ENCODE measurements around the gene KAZALD1. TPM values are rescaled to one million over a fixed set of nuclear protein-coding genes. Genes with fewer than 3 reads are reported as not detected.
A peak's percentile ranks its signal among the peaks of the same experiment; 100 is the strongest.

KAZALD1 gene
- total and polyA plus RNA-seq, 12 donors = 3.3 to 16.5 (median 9.9) TPM

GRCh38 chr10:101036726-101037125 lies 25.1 kb upstream of the KAZALD1 start:
- H3K27ac ChIP-seq = no peak overlapping the region
- WGBS, 2 donors = 84% methylated on average over 7 of the region's 7 CpGs
- no peak overlapping the region for H3K4me3 ChIP-seq
- no peak for DNase-seq
- no peaks in the 10 kb centered on the region for H3K27me3 ChIP-seq
- H3K36me3 ChIP-seq = peaks cover 0 to 59% (median 28%) of the 10 kb centered on the region in 9 donors
- TF ChIP-seq CTCF (IDR thresholded peaks at IDR 0.05) = no peak
- intact Hi-C loops (cut with DNase I) = no loop called here
- peaks cover 4 to 28% (median 26%) of the 10 kb centered on the region in 9 donors for H3K4me1 ChIP-seq
- no peak for ATAC-seq
- H3K9me3 ChIP-seq = no peaks in the 10 kb centered on the region

- ATAC-seq = no peak
- peaks cover 0 to 59% (median 28%) of the 10 kb centered on the region in 9 donors for H3K36me3 ChIP-seq
Measured at GRCh38 chr10:101038484-101038883, 23.3 kb upstream of the KAZALD1 start.

GRCh38 chr10:101040061-101040460 lies 21.7 kb upstream of the KAZALD1 start:
- H3K4me3 ChIP-seq = no peak overlapping the region
- H3K27ac ChIP-seq = no peak overlapping the region
- H3K9me3 ChIP-seq = no peaks in the 10 kb centered on the region
- H3K27me3 ChIP-seq = peaks cover 0 to under 1% (median 0%) of the 10 kb centered on the region in 7 donors
- DNase-seq (no peak), ATAC-seq (no peak)
- no peak for TF ChIP-seq CTCF (IDR thresholded peaks at IDR 0.05)
- intact Hi-C loops (cut with DNase I) = loop anchor here in 5 of 10 donors (2.0 to 10.0 kb wide), 4 partner anchors 21 to 105 kb away; partner anchors contain the start of genes KAZALD1 (in 1 of the 5) and TLX1 (in 1 of the 5)
- peaks cover 0 to 52% (median 25%) of the 10 kb centered on the region in 9 donors for H3K36me3 ChIP-seq
- 87 to 92% methylated on average over 3 of the region's 3 CpGs for WGBS, 2 donors
- H3K4me1 ChIP-seq = peaks cover 3 to 28% (median 16%) of the 10 kb centered on the region in 9 donors

More at GRCh38 chr10:101038484-101038883, 23.3 kb upstream of the KAZALD1 start:
- H3K9me3 ChIP-seq = no peaks in the 10 kb centered on the region
- H3K27me3 ChIP-seq = no peaks in the 10 kb centered on the region
- no peak overlapping the region for H3K27ac ChIP-seq
- peaks cover 3 to 31% (median 19%) of the 10 kb centered on the region in 9 donors for H3K4me1 ChIP-seq
- no peak for DNase-seq
- no peak for TF ChIP-seq CTCF (IDR thresholded peaks at IDR 0.05)
- intact Hi-C loops (cut with DNase I) = no loop called here
- no peak overlapping the region for H3K4me3 ChIP-seq
- WGBS, 2 donors = 69 to 70% methylated on average over 5 of the region's 5 CpGs

GRCh38 chr10:101040851-101041250 lies 20.9 kb upstream of the KAZALD1 start:
- intact Hi-C loops (cut with DNase I) = loop anchor here in 5 of 10 donors (2.0 to 10.0 kb wide), 4 partner anchors 20 to 104 kb away; partner anchors contain the start of genes KAZALD1 (in 1 of the 5) and TLX1 (in 1 of the 5)
- TF ChIP-seq CTCF (IDR thresholded peaks at IDR 0.05) = no peak

More at GRCh38 chr10:101040851-101041250, 20.9 kb upstream of the KAZALD1 start:
- H3K4me3 ChIP-seq = no peak overlapping the region
- ATAC-seq (peak in 1 of 8 donors; percentile 2), DNase-seq (no peak)
- peaks cover 3 to 28% (median 16%) of the 10 kb centered on the region in 9 donors for H3K4me1 ChIP-seq
- peaks cover 0 to 44% (median 19%) of the 10 kb centered on the region in 9 donors for H3K36me3 ChIP-seq
- H3K27me3 ChIP-seq = peaks cover 0 to 9% (median 0%) of the 10 kb centered on the region in 7 donors
- H3K27ac ChIP-seq = no peak overlapping the region
- 41 to 45% methylated on average over 2 of the region's 2 CpGs for WGBS, 2 donors
- H3K9me3 ChIP-seq = no peaks in the 10 kb centered on the region
